Uterus (tissue), 2 donors: ENCODE data around the gene BCR.

Experiments
- CTCF ChIP-seq, 4 experiments: fragments of 200-600 bp in 2 of 4; fragments of 450-650 bp in 2 of 4; sonication (generic) in 2 of 4; IDR thresholded peaks; one replicate each; pipeline ENCODE4 v1.5.1; 2016 to 2019; ENCODE audit warnings: antibody characterized with exemption in 4 of 4, mild to moderate bottlenecking in 2 of 4, moderate library complexity in 1 of 4
- POLR2A ChIP-seq, 2 donors: fragments of 450-650 bp; IDR thresholded peaks; one replicate each; pipeline ENCODE4 v1.6.1; 2016; ENCODE audit warnings: antibody characterized with exemption in 2 of 2, mild to moderate bottlenecking in 1 of 2, moderate library complexity in 1 of 2

- no peak for TF ChIP-seq CTCF (IDR thresholded peaks at IDR 0.05)
- TF ChIP-seq POLR2A (IDR thresholded peaks at IDR 0.05), result no peak
These were observed 104.3 kb downstream of the BCR start for GRCh38 chr22:23284504-23285033.
